ENCODE data around the gene AXIN2. TPM values are rescaled to one million over a fixed set of nuclear protein-coding genes. Genes with fewer than 3 reads are reported as not detected.
"Not testable (repeated sequence)": the region's sequence is repeated elsewhere in the genome, so short reads cannot be mapped to it uniquely, and the experiment has no call there.

AXIN2 gene
- total RNA-seq, 1 donor from 2014 or later: 115 TPM

DNA sequence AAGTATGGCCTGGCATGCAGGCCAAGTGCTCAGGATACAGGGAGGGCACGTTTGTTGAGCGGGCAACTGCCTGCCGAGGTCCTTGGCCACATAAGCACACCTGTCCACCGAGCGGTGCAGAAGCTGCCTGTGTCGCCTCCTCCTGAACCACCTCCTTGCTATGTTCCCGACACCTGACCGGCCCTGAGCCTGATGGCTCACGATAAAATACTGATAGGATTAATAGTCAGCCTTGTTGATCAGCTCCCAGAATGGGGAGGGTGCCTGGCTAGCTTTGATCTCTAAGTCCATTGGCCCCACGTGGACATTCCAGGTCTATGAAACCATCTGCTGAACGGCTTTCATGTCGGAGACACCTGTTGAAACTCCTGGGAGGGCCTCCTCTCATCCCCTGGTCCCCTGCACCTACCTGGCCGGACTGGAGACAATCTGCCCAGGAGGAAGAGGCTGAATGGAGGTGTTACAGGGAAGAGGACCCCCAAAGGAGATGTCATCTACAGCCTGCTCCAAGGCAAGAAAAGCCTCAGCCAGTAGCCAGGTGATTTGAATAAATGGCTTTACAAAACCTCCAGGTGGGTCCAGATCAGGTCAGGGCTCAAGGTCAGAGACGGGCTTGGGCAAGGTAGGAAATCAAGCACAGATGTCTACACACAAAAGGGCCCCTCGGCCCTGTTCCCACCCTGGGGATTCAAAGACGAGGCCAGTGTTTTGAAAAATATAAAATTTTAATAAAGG lies 33.4 kb downstream of the AXIN2 start:
- Mint-ChIP-seq H3K27me3 (no peaks in the 10 kb centered on the region), H3K36me3 (peaks cover 39% of the 10 kb centered on the region), H3K4me1 (ENCODE audit: unreplicated experiment) (peaks cover 48% of the 10 kb centered on the region), H3K9me3 (peaks cover 3% of the 10 kb centered on the region), H3K27ac (no peak overlapping the region), H3K4me3 (no peak overlapping the region)
- TF ChIP-seq, protein P1, sequence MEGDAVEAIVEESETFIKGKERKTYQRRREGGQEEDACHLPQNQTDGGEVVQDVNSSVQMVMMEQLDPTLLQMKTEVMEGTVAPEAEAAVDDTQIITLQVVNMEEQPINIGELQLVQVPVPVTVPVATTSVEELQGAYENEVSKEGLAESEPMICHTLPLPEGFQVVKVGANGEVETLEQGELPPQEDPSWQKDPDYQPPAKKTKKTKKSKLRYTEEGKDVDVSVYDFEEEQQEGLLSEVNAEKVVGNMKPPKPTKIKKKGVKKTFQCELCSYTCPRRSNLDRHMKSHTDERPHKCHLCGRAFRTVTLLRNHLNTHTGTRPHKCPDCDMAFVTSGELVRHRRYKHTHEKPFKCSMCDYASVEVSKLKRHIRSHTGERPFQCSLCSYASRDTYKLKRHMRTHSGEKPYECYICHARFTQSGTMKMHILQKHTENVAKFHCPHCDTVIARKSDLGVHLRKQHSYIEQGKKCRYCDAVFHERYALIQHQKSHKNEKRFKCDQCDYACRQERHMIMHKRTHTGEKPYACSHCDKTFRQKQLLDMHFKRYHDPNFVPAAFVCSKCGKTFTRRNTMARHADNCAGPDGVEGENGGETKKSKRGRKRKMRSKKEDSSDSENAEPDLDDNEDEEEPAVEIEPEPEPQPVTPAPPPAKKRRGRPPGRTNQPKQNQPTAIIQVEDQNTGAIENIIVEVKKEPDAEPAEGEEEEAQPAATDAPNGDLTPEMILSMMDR (conservative IDR thresholded peaks at IDR 0.05): no peak
- no peak for DNase-seq (ENCODE audit: extremely low spot score, unreplicated experiment)

DNA sequence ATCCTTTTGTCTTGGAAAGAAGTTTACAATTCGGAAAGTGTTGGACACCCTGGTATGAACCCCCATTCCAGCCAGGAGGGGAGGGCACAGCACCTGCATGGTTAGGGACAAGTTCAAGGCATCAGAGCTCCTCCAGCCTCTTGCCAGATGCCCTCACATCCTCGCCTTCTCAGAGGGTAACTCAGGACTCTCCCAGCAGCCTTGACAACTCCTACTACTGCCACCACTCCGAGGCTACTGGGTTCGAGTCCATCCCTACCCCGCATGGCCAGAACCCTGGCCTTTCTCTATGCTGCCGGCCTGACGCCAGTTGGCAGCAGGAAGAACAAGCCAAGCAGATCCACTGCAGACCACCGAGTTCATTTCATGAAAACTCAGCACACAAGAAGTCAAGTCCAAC lies 34.1 kb downstream of the AXIN2 start:
- no peak for DNase-seq (ENCODE audit: extremely low spot score, unreplicated experiment)
- H3K9me3 Mint-ChIP-seq: peaks cover 3% of the 10 kb centered on the region
- peaks cover 53% of the 10 kb centered on the region for H3K4me1 Mint-ChIP-seq (ENCODE audit: unreplicated experiment)
- no peak overlapping the region for H3K4me3 Mint-ChIP-seq
- peaks cover 39% of the 10 kb centered on the region for H3K36me3 Mint-ChIP-seq
- H3K27ac Mint-ChIP-seq: peak overlapping the region; percentile 67
- TF ChIP-seq, protein P1 (conservative IDR thresholded peaks at IDR 0.05): no peak
- H3K27me3 Mint-ChIP-seq: no peaks in the 10 kb centered on the region

DNA sequence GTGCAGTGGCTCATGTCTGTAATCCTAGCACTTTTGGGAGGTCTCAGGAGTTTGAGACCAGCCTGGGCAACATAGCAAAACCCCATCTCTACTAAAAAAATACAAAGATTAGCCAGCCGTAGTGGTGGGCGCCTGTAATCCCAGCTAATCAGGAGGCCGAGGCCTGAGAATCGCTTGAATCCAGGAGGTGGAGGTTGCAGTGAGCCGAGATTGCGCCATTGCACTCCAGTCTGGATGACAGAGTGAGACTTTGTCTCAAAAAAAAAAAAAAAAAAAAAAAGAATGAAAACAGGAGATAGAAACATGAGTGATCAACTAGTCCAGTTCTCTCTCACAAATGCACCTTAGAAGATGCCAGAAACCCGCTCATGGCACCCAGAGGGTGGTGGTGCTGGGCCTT lies 34.6 kb downstream of the AXIN2 start:
- not testable (repeated sequence) for H3K27ac Mint-ChIP-seq; H3K4me3 Mint-ChIP-seq; H3K9me3 Mint-ChIP-seq; DNase-seq (ENCODE audit: extremely low spot score, unreplicated experiment); H3K27me3 Mint-ChIP-seq
- peaks cover 49% of the 10 kb centered on the region for H3K4me1 Mint-ChIP-seq (ENCODE audit: unreplicated experiment)
- peaks cover 34% of the 10 kb centered on the region for H3K36me3 Mint-ChIP-seq

DNA sequence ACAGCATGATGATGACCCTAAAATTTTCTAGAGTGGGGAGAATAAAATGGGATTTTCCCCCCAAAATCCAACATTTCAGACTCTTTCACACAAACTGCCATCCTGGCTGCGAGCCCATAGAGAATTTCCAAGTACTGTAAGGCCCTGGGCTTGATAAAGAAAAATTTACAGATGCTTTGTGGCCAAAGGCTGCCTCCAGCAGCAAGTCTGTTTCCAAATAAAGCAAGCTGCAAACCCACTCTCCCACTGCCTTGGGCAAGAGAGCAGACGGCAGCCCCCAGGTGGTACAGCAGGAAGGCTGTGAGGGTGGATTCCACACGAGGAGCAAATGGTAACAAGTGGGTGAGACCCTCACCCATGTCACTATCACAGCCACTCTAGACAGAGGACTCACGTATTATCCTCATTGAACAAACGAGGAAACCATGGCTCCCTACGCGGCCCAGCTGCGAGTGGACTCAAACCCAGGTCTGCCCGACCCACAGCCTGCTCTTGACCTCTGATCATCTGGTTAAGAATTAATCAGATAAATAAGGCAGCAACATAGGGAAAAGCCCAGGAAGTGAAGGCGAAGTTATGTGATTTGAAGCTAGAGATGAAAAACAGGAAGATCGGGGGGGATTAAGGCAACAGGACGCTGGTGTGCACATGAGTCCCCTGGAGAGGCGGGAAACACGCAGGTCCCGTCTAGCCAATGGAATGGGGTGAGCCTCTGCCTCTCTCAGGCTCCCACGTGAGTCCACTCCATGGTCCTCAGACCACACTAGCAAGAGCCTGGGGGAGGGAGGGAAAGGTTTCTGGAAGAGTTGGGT lies 37.4 kb downstream of the AXIN2 start:
- Mint-ChIP-seq H3K9me3 (no peaks in the 10 kb centered on the region), H3K4me1 (ENCODE audit: unreplicated experiment) (peaks cover 34% of the 10 kb centered on the region), H3K27me3 (no peaks in the 10 kb centered on the region), H3K4me3 (no peak overlapping the region), H3K27ac (no peak overlapping the region), H3K36me3 (peaks cover 10% of the 10 kb centered on the region)
- TF ChIP-seq, protein P1 (conservative IDR thresholded peaks at IDR 0.05): no peak
- no peak for DNase-seq (ENCODE audit: extremely low spot score, unreplicated experiment)

DNA sequence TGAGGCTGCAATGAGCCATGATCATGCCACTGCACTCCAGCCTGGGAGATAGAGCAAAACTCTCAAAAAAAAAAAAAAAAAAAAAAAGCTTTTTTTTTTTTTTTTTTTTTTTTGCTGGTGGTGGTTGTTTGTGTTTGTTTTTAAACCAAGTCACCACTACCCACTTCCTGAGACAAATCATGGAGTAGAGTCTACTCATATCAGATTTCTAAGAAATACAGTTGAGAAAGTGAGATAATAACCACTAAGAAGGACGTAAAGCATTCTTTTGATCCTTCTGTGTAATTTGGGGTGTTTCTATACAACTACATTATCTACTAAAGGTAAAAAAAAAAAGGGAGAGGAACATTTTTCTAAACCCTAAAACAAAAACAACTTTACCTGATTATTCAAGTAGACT lies 38.0 kb downstream of the AXIN2 start:
- DNase-seq (ENCODE audit: extremely low spot score, unreplicated experiment): no peak
- no peak overlapping the region for H3K4me3 Mint-ChIP-seq
- TF ChIP-seq, protein P1 (conservative IDR thresholded peaks at IDR 0.05): no peak

More for the DNA sequence above, 38.0 kb downstream of the AXIN2 start:
- H3K27ac Mint-ChIP-seq: no peak overlapping the region
- H3K27me3 Mint-ChIP-seq: no peaks in the 10 kb centered on the region
- peaks cover 36% of the 10 kb centered on the region for H3K4me1 Mint-ChIP-seq (ENCODE audit: unreplicated experiment)
- peaks cover 6% of the 10 kb centered on the region for H3K36me3 Mint-ChIP-seq
- no peaks in the 10 kb centered on the region for H3K9me3 Mint-ChIP-seq

Measured in type B pancreatic cell (in vitro differentiated cells).